Activated naive CD4-positive, alpha-beta T cell treated with anti-CD3 and anti-CD28 coated beads, Interleukin-2, amount 10 ng/mL, durations not matched to agents 7 days and 5 days (primary cell): ENCODE results near the gene FTCD.
"Not testable (repeated sequence)": the region's sequence is repeated elsewhere in the genome, so short reads cannot be mapped to it uniquely, and the experiment has no call there.

Source experiments
- CTCF ChIA-PET: fragments of 350-600 bp; sonication (Branson Sonifier 250); formaldehyde crosslinking; loops from one replicate; lab custom pipeline; 2021; ENCODE audit warnings: antibody characterized with exemption; lab: Charles Lee
- DNase-seq: peaks from one replicate; pipeline ENCODE4 v3.0.0-alpha.2; 2020
- H3K27ac Mint-ChIP-seq: one replicate; pipeline ENCODE4 v1.8.0; 2021; ENCODE audit warnings: mild to moderate bottlenecking, moderate library complexity, mixed read lengths
- H3K27me3 Mint-ChIP-seq: one replicate; pipeline ENCODE4 v1.8.0; 2021; ENCODE audit warnings: mild to moderate bottlenecking, mixed read lengths
- H3K36me3 Mint-ChIP-seq: one replicate; pipeline ENCODE4 v1.8.0; 2021; ENCODE audit warnings: mixed read lengths
- H3K4me1 Mint-ChIP-seq: one replicate; pipeline ENCODE4 v1.8.0; 2021; ENCODE audit warnings: mixed read lengths
- H3K4me3 Mint-ChIP-seq: one replicate; pipeline ENCODE4 v1.8.0; 2021; ENCODE audit warnings: mild to moderate bottlenecking, moderate library complexity, mixed read lengths
- H3K9me3 Mint-ChIP-seq: one replicate; pipeline ENCODE4 v1.8.0; 2021; ENCODE audit warnings: mixed read lengths

FTCD gene

GRCh38 chr21:46181953-46182547 is 26.7 kb upstream of the FTCD start:
- H3K27ac Mint-ChIP-seq = no peak overlapping the region
- peaks cover 16% of the 10 kb centered on the region for H3K4me1 Mint-ChIP-seq
- DNase-seq = no peak
- CTCF ChIA-PET = no interaction called here
- H3K27me3 Mint-ChIP-seq = peaks cover 14% of the 10 kb centered on the region
- no peaks in the 10 kb centered on the region for H3K36me3 Mint-ChIP-seq
- H3K4me3 Mint-ChIP-seq = no peak overlapping the region
- peaks cover 2% of the 10 kb centered on the region for H3K9me3 Mint-ChIP-seq

- Mint-ChIP-seq H3K27ac (no peak overlapping the region), H3K36me3 (no peaks in the 10 kb centered on the region), H3K27me3 (peaks cover 14% of the 10 kb centered on the region), H3K4me1 (peaks cover 16% of the 10 kb centered on the region), H3K4me3 (no peak overlapping the region), H3K9me3 (peaks cover 2% of the 10 kb centered on the region)
- CTCF ChIA-PET = no interaction called here
- DNase-seq = no peak
These were observed 26.1 kb upstream of the FTCD start for GRCh38 chr21:46181436-46181835.

- Mint-ChIP-seq H3K9me3 (peaks cover 2% of the 10 kb centered on the region), H3K36me3 (no peaks in the 10 kb centered on the region), H3K27ac (no peak overlapping the region), H3K27me3 (peaks cover 15% of the 10 kb centered on the region), H3K4me3 (no peak overlapping the region), H3K4me1 (peaks cover 13% of the 10 kb centered on the region)
- CTCF ChIA-PET = no interaction called here
- DNase-seq = no peak
These were observed 25.5 kb upstream of the FTCD start for GRCh38 chr21:46180778-46181391.

- H3K4me1 Mint-ChIP-seq = peaks cover 7% of the 10 kb centered on the region
- H3K9me3 Mint-ChIP-seq = peaks cover 2% of the 10 kb centered on the region
- no peak overlapping the region for H3K4me3 Mint-ChIP-seq
- no peaks in the 10 kb centered on the region for H3K36me3 Mint-ChIP-seq
- peaks cover 15% of the 10 kb centered on the region for H3K27me3 Mint-ChIP-seq
- no peak for DNase-seq
- CTCF ChIA-PET = no interaction called here
- H3K27ac Mint-ChIP-seq = no peak overlapping the region
These were observed 24.8 kb upstream of the FTCD start for GRCh38 chr21:46180079-46180722.

- CTCF ChIA-PET = no interaction called here
- no peak for DNase-seq
- H3K36me3 Mint-ChIP-seq = no peaks in the 10 kb centered on the region
- H3K9me3 Mint-ChIP-seq = peaks cover 6% of the 10 kb centered on the region
- no peak overlapping the region for H3K27ac Mint-ChIP-seq
- H3K27me3 Mint-ChIP-seq = peaks cover 18% of the 10 kb centered on the region
- peaks cover 2% of the 10 kb centered on the region for H3K4me1 Mint-ChIP-seq
- H3K4me3 Mint-ChIP-seq = no peak overlapping the region
These were observed 24.3 kb upstream of the FTCD start for GRCh38 chr21:46179708-46180078.

- Mint-ChIP-seq H3K36me3 (peaks cover 2% of the 10 kb centered on the region), H3K27me3 (peaks cover 15% of the 10 kb centered on the region), H3K9me3 (peaks cover 11% of the 10 kb centered on the region), H3K4me3 (no peak overlapping the region), H3K4me1 (no peaks in the 10 kb centered on the region), H3K27ac (no peak overlapping the region)
- CTCF ChIA-PET = no interaction called here
- no peak for DNase-seq
These were observed 23.6 kb upstream of the FTCD start for GRCh38 chr21:46178961-46179360.

- H3K4me3 Mint-ChIP-seq, CTCF ChIA-PET, DNase-seq, H3K4me1 Mint-ChIP-seq, H3K27ac Mint-ChIP-seq, H3K36me3 Mint-ChIP-seq: not testable (repeated sequence)
- Mint-ChIP-seq H3K9me3 (peaks cover 17% of the 10 kb centered on the region), H3K27me3 (peaks cover 23% of the 10 kb centered on the region)
These were observed 21.2 kb upstream of the FTCD start for GRCh38 chr21:46176443-46177129.

- Mint-ChIP-seq H3K36me3 (peaks cover 2% of the 10 kb centered on the region), H3K27me3 (peaks cover 23% of the 10 kb centered on the region), H3K27ac (no peak overlapping the region), H3K4me3 (no peak overlapping the region), H3K4me1 (peaks cover 9% of the 10 kb centered on the region), H3K9me3 (peaks cover 22% of the 10 kb centered on the region)
- CTCF ChIA-PET = no interaction called here
- no peak for DNase-seq
These were observed 18.2 kb upstream of the FTCD start for GRCh38 chr21:46173573-46173972.

GRCh38 chr21:46172863-46173528 is 17.6 kb upstream of the FTCD start:
- peaks cover 2% of the 10 kb centered on the region for H3K36me3 Mint-ChIP-seq
- CTCF ChIA-PET = interaction anchor here (0.7 kb wide), 1 partner anchor 27 kb away, joined by 3 read pairs; no protein-coding TSS in a partner anchor
- H3K27ac Mint-ChIP-seq = no peak overlapping the region
- peaks cover 23% of the 10 kb centered on the region for H3K27me3 Mint-ChIP-seq
- H3K4me3 Mint-ChIP-seq = no peak overlapping the region
- H3K4me1 Mint-ChIP-seq = peaks cover 9% of the 10 kb centered on the region
- DNase-seq = no peak
- peaks cover 22% of the 10 kb centered on the region for H3K9me3 Mint-ChIP-seq

GRCh38 chr21:46171996-46172862 is 16.9 kb upstream of the FTCD start:
- Mint-ChIP-seq H3K4me1 (peaks cover 9% of the 10 kb centered on the region), H3K4me3 (no peak overlapping the region), H3K9me3 (peaks cover 20% of the 10 kb centered on the region), H3K27me3 (peaks cover 23% of the 10 kb centered on the region), H3K27ac (no peak overlapping the region), H3K36me3 (peaks cover 2% of the 10 kb centered on the region)
- DNase-seq = no peak
- CTCF ChIA-PET = interaction anchor here (0.7 kb wide), 1 partner anchor 28 kb away, joined by 3 read pairs; no protein-coding TSS in a partner anchor

GRCh38 chr21:46171585-46171984 is 16.2 kb upstream of the FTCD start:
- Mint-ChIP-seq H3K27me3 (peaks cover 23% of the 10 kb centered on the region), H3K4me3 (no peak overlapping the region), H3K36me3 (peaks cover 2% of the 10 kb centered on the region), H3K4me1 (peaks cover 9% of the 10 kb centered on the region), H3K27ac (no peak overlapping the region), H3K9me3 (peaks cover 20% of the 10 kb centered on the region)
- CTCF ChIA-PET = no interaction called here
- DNase-seq = no peak

GRCh38 chr21:46170436-46171193 is 15.2 kb upstream of the FTCD start:
- H3K4me1 Mint-ChIP-seq, H3K4me3 Mint-ChIP-seq, H3K36me3 Mint-ChIP-seq, CTCF ChIA-PET: not testable (repeated sequence)
- Mint-ChIP-seq H3K9me3 (peaks cover 20% of the 10 kb centered on the region), H3K27ac (peak overlapping the region; percentile 4), H3K27me3 (peaks cover 16% of the 10 kb centered on the region)
- peak; percentile 40 for DNase-seq
